Measurements from ENCODE around the gene PCDHGA1.

PCDHGA1 gene

DNA sequence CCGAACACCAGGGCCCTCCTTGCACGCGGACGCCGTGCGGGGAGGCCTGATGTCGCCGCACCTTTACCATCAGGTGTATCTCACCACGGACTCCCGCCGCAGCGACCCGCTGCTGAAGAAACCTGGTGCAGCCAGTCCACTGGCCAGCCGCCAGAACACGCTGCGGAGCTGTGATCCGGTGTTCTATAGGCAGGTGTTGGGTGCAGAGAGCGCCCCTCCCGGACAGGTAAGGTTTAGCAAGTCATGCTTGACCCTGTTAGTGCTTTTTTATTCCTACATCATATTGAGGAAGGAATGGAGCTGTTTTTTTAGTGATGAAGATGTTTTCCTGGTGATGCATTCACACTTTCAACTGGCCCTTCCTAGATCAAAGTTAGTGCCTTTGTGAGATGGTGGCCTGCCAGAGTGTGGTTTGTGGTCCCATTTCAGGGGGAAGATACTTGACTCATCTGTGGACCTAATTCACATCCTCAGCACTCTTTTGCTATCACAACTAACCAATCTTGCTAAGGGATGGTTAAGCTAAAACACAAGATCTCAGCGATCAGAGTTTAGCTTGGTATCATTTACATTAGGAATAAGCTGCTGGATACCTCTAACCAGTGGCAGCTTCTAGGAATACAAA lies 148.1 kb downstream of the PCDHGA1 start:
- DNase-seq (ENCODE audit: low spot score in 2 of 2) (no peak), ATAC-seq (peak; percentile 62)
- no peak overlapping the region for H3K4me3 Mint-ChIP-seq
- H3K27ac Mint-ChIP-seq = no peak overlapping the region
- H3K4me1 Mint-ChIP-seq = peaks cover 32% of the 10 kb centered on the region
- H3K9me3 Mint-ChIP-seq = no peaks in the 10 kb centered on the region
- no peaks in the 10 kb centered on the region for H3K36me3 Mint-ChIP-seq

DNA sequence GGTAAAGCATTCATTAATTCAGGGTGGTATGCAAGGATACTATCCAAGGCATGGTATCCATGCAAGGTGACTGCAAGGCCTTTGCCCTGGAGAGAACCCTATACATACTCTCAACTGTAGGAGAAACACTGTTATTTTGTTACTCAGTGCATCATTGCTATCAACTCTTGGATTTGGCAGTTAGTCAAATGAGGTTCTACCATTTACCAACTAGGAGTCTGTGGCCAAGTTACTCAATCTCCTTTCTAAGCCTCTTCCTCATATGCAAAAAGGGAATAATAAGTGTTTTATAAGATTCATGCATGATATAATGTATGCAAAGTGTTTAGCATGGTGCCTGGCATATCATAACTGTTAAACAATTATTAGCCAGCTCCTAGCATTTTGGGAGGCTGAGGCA lies 149.5 kb downstream of the PCDHGA1 start:
- Mint-ChIP-seq H3K4me1 (peaks cover 33% of the 10 kb centered on the region), H3K4me3 (no peak overlapping the region), H3K9me3 (no peaks in the 10 kb centered on the region), H3K36me3 (no peaks in the 10 kb centered on the region), H3K27ac (no peak overlapping the region)
- no peak for ATAC-seq
- DNase-seq (ENCODE audit: low spot score in 2 of 2) = no peak

DNA sequence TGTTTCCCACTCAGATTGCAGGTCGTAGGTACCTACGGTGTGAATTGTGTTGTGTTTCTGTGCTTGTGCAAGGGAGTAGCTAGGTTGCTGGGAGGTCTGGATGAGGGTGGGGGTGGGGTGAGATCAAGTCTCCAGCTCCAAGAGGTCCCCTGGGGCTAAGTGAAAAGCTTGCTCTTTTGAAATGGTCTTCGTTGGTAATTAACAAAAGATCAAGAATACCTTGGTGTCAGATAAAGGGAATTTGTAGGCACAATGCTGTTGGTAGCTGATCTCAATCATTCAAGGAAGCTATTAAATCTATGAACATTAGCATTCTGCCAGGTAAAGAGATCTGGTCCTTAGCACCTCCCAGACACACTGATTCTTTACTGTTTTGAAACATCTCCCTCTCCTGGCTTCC lies 153.6 kb downstream of the PCDHGA1 start:
- ATAC-seq = no peak
- no peaks in the 10 kb centered on the region for H3K36me3 Mint-ChIP-seq
- peaks cover 13% of the 10 kb centered on the region for H3K4me1 Mint-ChIP-seq
- H3K4me3 Mint-ChIP-seq = no peak overlapping the region
- no peak overlapping the region for H3K27ac Mint-ChIP-seq
- no peak for DNase-seq (ENCODE audit: low spot score in 2 of 2)
- H3K9me3 Mint-ChIP-seq = no peaks in the 10 kb centered on the region

DNA sequence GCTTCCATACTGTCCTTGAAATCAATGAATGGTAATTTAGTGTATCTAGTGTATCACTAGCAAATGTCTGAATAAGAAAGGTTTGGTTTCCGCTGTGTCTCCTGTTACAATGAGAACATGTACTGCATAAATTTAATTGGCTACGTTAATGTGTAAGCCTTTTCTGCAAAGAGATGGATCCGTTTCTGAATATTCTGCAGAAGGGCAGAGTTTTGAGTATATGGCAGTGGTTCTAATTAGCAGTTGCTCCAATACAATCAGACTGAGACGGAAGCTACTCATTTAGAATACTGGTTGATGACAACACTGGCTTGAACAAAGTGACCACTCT lies 154.0 kb downstream of the PCDHGA1 start:
- no peaks in the 10 kb centered on the region for H3K36me3 Mint-ChIP-seq
- peaks cover 13% of the 10 kb centered on the region for H3K4me1 Mint-ChIP-seq
- no peaks in the 10 kb centered on the region for H3K9me3 Mint-ChIP-seq
- no peak for DNase-seq (ENCODE audit: low spot score in 2 of 2)
- H3K4me3 Mint-ChIP-seq = peak overlapping the region; percentile 41
- ATAC-seq = no peak
- H3K27ac Mint-ChIP-seq = no peak overlapping the region

DNA sequence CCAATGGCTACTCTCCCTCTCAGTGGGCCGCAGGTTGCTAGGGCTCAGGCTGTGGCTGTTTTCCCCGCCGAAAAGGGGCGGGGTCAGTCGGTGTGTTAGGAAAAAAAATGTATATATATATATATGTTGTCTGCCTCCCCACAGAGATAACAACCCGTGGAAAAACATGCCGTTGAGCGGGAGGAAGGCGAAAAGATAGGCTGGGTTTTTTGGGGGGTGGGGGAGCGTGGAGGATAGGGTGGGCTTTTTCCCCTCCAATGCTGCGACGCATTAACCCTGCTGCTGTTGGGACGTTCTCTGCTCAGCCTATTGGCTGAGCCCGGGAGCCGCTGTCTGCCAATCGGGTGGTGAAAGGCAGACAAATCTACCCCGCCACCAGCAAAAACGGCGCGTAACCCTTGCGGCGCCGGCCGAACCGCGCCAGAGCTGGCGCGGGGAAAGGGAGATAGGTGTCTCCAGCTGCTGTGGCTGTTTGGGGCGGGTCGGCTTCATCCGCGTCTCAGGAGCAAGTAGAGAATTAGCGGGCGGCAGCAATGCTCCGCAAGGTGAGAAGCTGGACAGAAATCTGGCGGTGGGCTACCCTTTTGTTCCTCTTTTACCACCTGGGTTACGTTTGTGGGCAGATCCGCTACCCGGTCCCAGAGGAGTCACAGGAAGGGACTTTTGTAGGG lies 154.5 kb downstream of the PCDHGA1 start, which contains the start of gene PCDHGC4:
TSS of gene PCDHGC4 (plus strand) at position 390 of the 671 bp plus-strand sequence. CDS start at position 534, 144 bp downstream.
- H3K36me3 Mint-ChIP-seq = no peaks in the 10 kb centered on the region
- no peak within 1 kb of the TSS for H3K27ac Mint-ChIP-seq
- DNase-seq (ENCODE audit: low spot score in 2 of 2) (no peak), ATAC-seq (no peak)
- peak within 1 kb of the TSS; percentile 41 for H3K4me3 Mint-ChIP-seq
- no peaks in the 10 kb centered on the region for H3K9me3 Mint-ChIP-seq
- H3K4me1 Mint-ChIP-seq = peaks cover 13% of the 10 kb centered on the region

DNA sequence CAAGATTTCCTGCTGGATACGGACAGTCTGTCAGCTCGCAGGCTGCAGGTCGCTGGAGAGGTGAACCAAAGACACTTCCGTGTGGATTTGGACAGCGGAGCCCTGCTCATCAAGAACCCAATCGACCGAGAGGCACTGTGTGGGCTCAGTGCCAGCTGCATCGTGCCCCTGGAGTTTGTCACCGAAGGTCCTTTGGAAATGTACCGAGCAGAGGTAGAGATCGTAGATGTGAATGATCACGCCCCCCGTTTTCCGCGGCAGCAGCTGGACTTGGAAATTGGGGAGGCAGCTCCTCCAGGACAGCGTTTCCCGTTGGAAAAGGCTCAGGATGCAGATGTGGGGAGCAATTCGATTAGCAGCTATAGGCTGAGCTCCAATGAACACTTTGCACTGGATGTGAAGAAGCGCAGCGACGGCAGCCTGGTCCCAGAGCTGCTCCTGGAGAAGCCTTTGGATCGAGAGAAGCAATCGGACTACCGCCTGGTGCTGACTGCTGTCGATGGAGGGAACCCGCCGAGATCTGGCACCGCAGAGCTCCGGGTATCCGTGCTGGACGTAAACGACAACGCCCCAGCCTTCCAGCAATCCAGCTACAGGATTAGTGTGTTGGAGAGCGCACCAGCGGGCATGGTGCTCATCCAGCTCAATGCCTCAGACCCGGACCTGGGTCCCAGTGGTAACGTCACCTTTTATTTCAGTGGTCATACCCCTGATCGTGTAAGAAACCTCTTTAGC lies 155.2 kb downstream of the PCDHGA1 start:
- Mint-ChIP-seq H3K27ac (no peak overlapping the region), H3K9me3 (no peaks in the 10 kb centered on the region), H3K4me1 (peaks cover 13% of the 10 kb centered on the region), H3K36me3 (no peaks in the 10 kb centered on the region), H3K4me3 (peak overlapping the region; percentile 41)
- ATAC-seq (no peak), DNase-seq (ENCODE audit: low spot score in 2 of 2) (no peak)

DNA sequence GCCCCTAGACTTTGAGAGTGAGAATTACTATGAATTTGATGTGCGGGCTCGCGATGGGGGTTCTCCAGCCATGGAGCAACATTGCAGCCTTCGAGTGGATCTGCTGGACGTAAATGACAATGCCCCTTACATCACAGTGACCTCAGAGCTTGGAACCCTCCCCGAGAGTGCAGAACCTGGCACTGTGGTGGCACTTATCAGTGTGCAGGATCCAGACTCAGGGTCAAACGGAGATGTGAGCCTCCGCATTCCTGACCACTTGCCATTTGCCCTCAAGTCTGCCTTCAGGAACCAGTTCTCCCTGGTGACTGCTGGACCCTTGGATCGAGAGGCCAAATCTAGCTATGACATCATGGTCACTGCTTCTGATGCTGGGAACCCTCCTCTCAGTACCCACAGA lies 155.8 kb downstream of the PCDHGA1 start:
- no peaks in the 10 kb centered on the region for H3K36me3 Mint-ChIP-seq
- peaks cover 17% of the 10 kb centered on the region for H3K4me1 Mint-ChIP-seq
- H3K27ac Mint-ChIP-seq = no peak overlapping the region
- no peaks in the 10 kb centered on the region for H3K9me3 Mint-ChIP-seq
- no peak for DNase-seq (ENCODE audit: low spot score in 2 of 2)
- no peak for ATAC-seq
- H3K4me3 Mint-ChIP-seq = no peak overlapping the region

DNA sequence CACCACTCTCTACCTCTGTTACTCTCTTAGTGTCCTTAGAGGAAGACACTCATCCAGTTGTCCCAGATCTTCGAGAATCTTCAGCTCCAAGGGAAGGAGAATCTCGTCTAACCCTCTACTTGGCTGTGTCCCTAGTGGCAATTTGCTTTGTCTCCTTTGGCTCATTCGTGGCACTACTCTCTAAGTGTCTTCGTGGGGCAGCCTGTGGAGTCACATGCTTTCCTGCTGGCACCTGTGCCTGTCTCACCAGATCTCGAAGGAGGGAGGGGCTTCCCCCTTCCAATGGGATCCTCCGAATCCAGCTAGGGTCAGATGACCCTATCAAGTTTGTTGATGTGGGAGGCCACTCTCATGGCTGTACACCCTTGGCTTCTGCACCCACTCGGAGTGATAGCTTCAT lies 156.8 kb downstream of the PCDHGA1 start:
- DNase-seq (ENCODE audit: low spot score in 2 of 2) (no peak), ATAC-seq (no peak)
- peaks cover 20% of the 10 kb centered on the region for H3K4me1 Mint-ChIP-seq
- no peak overlapping the region for H3K4me3 Mint-ChIP-seq
- H3K36me3 Mint-ChIP-seq = no peaks in the 10 kb centered on the region
- no peak overlapping the region for H3K27ac Mint-ChIP-seq
- H3K9me3 Mint-ChIP-seq = no peaks in the 10 kb centered on the region

DNA sequence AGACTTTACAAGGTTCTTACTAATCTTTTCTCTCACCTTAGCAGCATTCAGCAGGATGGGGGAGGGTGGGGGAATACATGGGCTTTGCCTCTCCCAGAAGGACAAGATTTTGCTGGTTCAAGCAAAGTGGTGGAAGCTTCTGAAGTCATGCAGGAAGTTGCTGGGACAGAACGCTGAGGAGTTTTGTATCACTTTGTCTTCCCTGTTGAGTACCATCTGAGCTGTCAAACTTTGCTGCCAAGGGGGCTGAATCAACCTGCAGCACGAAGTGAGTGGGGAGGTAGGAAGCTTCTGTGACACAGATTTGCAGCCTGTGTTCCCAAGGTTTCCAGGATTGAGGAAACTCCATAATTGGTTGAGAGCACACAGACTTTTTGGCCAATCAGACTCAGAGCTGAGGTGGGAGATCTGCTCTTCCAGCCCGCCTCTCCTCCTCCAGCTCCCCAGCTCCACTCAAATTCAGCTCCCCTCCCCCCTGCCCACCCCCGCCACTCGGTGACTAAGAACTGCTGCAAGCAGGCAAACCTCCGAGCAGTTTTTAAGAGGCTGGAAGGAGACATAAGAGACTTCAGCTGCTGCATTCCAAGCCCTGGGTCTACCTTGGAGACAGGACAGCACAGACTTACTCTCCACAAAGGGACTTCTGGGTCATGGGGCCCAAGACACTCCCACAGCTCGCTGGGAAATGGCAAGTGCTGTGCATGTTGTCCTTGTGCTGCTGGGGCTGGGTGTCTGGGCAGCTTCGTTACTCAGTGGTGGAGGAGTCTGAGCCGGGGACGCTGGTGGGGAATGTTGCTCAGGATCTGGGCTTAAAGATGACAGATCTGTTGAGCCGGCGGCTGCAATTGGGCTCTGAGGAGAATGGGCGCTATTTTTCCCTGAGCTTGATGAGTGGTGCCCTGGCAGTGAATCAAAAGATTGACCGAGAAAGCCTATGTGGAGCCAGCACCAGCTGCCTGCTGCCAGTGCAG lies 158.6 kb downstream of the PCDHGA1 start, which contains the start of gene PCDHGC5:
TSS of gene PCDHGC5 (plus strand) at position 491 of the 971 bp plus-strand sequence. CDS start at position 651, 160 bp downstream.
- DNase-seq (ENCODE audit: low spot score in 2 of 2) (no peak), ATAC-seq (no peak)
- Mint-ChIP-seq H3K4me3 (no peak within 1 kb of the TSS), H3K27ac (no peak within 1 kb of the TSS), H3K9me3 (no peaks in the 10 kb centered on the region), H3K4me1 (peaks cover 28% of the 10 kb centered on the region), H3K36me3 (no peaks in the 10 kb centered on the region)

DNA sequence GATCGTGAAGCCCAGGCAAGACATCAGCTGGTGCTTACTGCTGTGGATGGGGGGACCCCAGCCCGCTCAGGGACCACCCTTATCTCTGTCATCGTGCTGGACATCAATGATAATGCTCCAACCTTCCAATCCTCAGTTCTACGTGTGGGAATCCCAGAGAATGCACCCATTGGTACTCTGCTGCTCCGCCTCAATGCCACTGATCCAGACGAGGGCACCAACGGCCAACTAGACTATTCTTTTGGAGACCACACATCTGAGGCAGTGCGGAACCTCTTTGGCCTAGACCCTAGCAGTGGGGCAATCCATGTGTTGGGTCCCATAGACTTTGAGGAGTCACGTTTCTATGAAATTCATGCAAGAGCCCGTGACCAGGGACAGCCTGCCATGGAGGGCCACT lies 159.5 kb downstream of the PCDHGA1 start:
- ATAC-seq = no peak
- no peak overlapping the region for H3K4me3 Mint-ChIP-seq
- no peaks in the 10 kb centered on the region for H3K9me3 Mint-ChIP-seq
- H3K4me1 Mint-ChIP-seq = peaks cover 30% of the 10 kb centered on the region
- DNase-seq (ENCODE audit: low spot score in 2 of 2) = no peak
- H3K36me3 Mint-ChIP-seq = no peaks in the 10 kb centered on the region
- H3K27ac Mint-ChIP-seq = no peak overlapping the region

DNA sequence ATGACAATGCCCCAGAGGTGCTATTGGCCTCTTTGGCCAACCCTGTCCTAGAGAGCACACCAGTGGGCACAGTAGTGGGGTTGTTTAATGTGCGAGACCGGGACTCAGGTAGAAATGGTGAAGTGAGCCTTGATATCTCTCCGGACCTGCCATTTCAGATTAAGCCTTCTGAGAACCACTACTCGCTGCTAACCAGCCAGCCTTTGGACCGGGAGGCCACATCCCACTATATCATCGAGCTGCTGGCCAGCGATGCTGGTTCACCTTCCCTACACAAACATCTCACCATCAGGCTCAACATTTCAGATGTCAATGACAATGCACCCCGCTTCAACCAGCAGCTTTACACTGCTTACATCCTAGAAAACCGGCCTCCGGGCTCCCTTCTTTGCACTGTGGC lies 160.0 kb downstream of the PCDHGA1 start:
- H3K4me3 Mint-ChIP-seq = no peak overlapping the region
- H3K36me3 Mint-ChIP-seq = no peaks in the 10 kb centered on the region
- DNase-seq (ENCODE audit: low spot score in 2 of 2) (no peak), ATAC-seq (no peak)
- H3K9me3 Mint-ChIP-seq = no peaks in the 10 kb centered on the region
- peaks cover 29% of the 10 kb centered on the region for H3K4me1 Mint-ChIP-seq
- no peak overlapping the region for H3K27ac Mint-ChIP-seq

DNA sequence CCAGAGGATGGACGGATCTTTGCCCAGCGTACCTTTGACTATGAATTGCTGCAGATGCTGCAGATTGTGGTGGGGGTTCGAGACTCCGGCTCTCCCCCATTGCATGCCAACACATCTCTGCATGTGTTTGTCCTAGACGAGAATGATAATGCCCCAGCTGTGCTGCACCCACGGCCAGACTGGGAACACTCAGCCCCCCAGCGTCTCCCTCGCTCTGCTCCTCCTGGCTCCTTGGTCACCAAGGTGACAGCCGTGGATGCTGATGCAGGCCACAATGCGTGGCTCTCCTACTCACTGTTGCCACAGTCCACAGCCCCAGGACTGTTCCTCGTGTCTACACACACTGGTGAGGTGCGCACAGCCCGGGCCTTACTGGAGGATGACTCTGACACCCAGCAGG lies 160.5 kb downstream of the PCDHGA1 start:
- ATAC-seq = no peak
- no peak overlapping the region for H3K27ac Mint-ChIP-seq
- H3K4me3 Mint-ChIP-seq = no peak overlapping the region
- peaks cover 32% of the 10 kb centered on the region for H3K4me1 Mint-ChIP-seq
- no peak for DNase-seq (ENCODE audit: low spot score in 2 of 2)
- no peaks in the 10 kb centered on the region for H3K36me3 Mint-ChIP-seq
- H3K9me3 Mint-ChIP-seq = no peaks in the 10 kb centered on the region

DNA sequence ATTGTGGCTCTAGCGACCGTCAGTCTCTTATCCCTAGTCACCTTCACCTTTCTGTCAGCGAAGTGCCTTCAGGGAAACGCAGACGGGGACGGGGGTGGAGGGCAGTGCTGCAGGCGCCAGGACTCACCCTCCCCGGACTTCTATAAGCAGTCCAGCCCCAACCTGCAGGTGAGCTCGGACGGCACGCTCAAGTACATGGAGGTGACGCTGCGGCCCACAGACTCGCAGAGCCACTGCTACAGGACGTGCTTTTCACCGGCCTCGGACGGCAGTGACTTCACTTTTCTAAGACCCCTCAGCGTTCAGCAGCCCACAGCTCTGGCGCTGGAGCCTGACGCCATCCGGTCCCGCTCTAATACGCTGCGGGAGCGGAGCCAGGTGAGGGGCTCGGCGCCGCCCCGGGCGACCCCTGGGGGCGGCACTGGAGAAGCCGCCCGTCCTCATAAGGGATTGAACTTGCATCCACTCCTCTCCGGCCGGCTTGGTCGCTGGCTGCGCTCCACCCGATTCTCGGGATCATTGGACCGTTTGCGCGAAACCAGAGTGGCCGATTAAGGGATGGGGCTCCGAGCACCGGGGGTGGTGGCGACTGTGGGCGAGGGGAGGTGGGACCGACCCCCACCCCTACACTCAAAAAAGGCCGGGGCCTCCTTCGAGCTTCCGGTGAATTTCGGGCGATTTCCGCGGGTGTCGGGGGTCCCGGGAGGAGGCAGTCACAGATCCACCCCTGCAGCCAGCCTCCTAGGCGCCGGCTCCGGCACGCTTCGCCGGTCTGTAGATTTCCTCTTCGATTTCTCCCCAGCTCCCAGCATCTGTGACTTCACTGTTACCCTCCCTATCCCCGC lies 161.2 kb downstream of the PCDHGA1 start:
- no peak for ATAC-seq
- H3K4me3 Mint-ChIP-seq = peak overlapping the region; percentile 67
- no peak for DNase-seq (ENCODE audit: low spot score in 2 of 2)
- no peaks in the 10 kb centered on the region for H3K36me3 Mint-ChIP-seq
- H3K9me3 Mint-ChIP-seq = no peaks in the 10 kb centered on the region
- peaks cover 31% of the 10 kb centered on the region for H3K4me1 Mint-ChIP-seq
- no peak overlapping the region for H3K27ac Mint-ChIP-seq

DNA sequence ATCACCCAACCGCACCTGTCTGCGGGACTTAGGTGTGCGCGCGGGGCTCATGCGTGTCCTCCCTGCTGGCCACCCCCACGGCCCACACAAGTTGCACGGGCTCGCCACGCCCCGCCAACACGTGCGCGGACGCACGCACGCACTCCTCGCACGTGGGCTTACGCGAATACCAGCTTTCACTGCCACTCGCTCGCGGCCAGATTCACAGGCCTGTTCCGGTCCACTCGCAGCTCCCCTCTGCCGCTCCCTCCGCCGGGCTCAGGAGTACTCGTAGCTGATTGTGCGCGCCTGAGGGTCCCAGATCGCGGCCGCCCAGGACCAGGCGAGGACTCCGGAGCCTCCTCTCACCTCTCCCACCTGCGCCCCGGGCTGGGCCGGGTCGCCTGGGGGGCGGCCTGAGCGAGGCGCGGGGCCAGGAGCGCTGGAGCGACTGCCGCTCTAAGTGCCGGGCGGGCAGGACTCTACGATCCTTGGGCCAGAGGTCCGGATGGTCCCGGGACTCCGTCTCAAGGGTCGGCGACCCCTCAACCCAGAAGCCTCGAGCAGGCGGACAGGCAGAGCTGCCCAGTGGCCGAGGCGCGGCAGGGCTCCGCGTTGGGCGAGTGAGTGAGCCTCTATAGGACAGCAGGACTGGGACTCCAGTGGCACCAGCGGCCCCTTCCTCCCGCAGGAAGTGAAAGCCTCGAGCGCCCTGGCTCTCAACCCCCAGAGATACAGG lies 162.0 kb downstream of the PCDHGA1 start:
- Mint-ChIP-seq H3K36me3 (no peaks in the 10 kb centered on the region), H3K9me3 (no peaks in the 10 kb centered on the region), H3K4me3 (peak overlapping the region; percentile 67), H3K27ac (no peak overlapping the region), H3K4me1 (peaks cover 30% of the 10 kb centered on the region)
- ATAC-seq (peak; percentile 38), DNase-seq (ENCODE audit: low spot score in 2 of 2) (no peak)
